Retinal pigment epithelial cell (primary cell): ENCODE data around the gene DNAJC7.

Experiments used
- DNase-seq: peaks from one replicate; pipeline ENCODE4 v3.0.0-alpha.2; 2010; ENCODE audit warnings: low read depth
- H3K4me3 ChIP-seq: 2 replicates; pipeline ENCODE4 v1.5.1; 2011; ENCODE audit warnings: mild to moderate bottlenecking, low read length, control low read depth, moderate library complexity
- CTCF ChIP-seq: conservative IDR thresholded peaks from 2 replicates; pipeline ENCODE4 v1.5.1; 2011; ENCODE audit warnings: low read depth, low read length, control low read depth, inconsistent platforms

Gene DNAJC7

GRCh38 chr17:42000413-42001133, 16.7 kb downstream of the DNAJC7 start:
- H3K4me3 ChIP-seq: no peak overlapping the region
- TF ChIP-seq CTCF: no peak
- no peak for DNase-seq

GRCh38 chr17:41998497-41998896, 18.7 kb downstream of the DNAJC7 start:
- no peak for DNase-seq
- no peak overlapping the region for H3K4me3 ChIP-seq
- TF ChIP-seq CTCF: no peak

- TF ChIP-seq CTCF: no peak
- H3K4me3 ChIP-seq: no peak overlapping the region
- DNase-seq: no peak
Observed at GRCh38 chr17:41996855-41997164, 20.4 kb downstream of the DNAJC7 start.

- no peak for DNase-seq
- TF ChIP-seq CTCF: no peak
- H3K4me3 ChIP-seq: no peak overlapping the region
Observed at GRCh38 chr17:41992576-41992975, 24.7 kb downstream of the DNAJC7 start.

- no peak overlapping the region for H3K4me3 ChIP-seq
- TF ChIP-seq CTCF: no peak
- DNase-seq: no peak
Observed at GRCh38 chr17:41989702-41990419, 27.4 kb downstream of the DNAJC7 start.

- H3K4me3 ChIP-seq: no peak overlapping the region
- no peak for TF ChIP-seq CTCF
- DNase-seq: no peak
Observed at GRCh38 chr17:41988418-41988817, 28.8 kb downstream of the DNAJC7 start.

GRCh38 chr17:41987642-41988041, 29.6 kb downstream of the DNAJC7 start:
- no peak for DNase-seq
- no peak overlapping the region for H3K4me3 ChIP-seq
- no peak for TF ChIP-seq CTCF
